Esophagus squamous epithelium (tissue), 4 donors: ENCODE results near the gene BMPR2.

Experiments used
- CTCF ChIP-seq, 6 experiments: fragments of 450-650 bp in 4 of 6; fragments of 200-600 bp in 2 of 6; sonication (generic) in 2 of 6; IDR thresholded peaks; one replicate each; pipeline ENCODE4 v1.5.1; 2016 to 2019; ENCODE audit warnings: antibody characterized with exemption in 6 of 6, mild to moderate bottlenecking in 4 of 6, moderate library complexity in 4 of 6
- POLR2A ChIP-seq, 4 donors: fragments of 450-650 bp; IDR thresholded peaks; one replicate each; pipeline ENCODE4 v1.6.1; 2017; ENCODE audit warnings: antibody characterized with exemption in 4 of 4, mild to moderate bottlenecking in 4 of 4, moderate library complexity in 3 of 4

- TF ChIP-seq CTCF (IDR thresholded peaks at IDR 0.05) (no peak), POLR2A (IDR thresholded peaks at IDR 0.05) (no peak)
Observed at GRCh38 chr2:202429164-202429980, 53.2 kb downstream of the BMPR2 start.
